ENCODE data around the gene KIF1C. TPM values are rescaled to one million over a fixed set of nuclear protein-coding genes. Genes with fewer than 3 reads are reported as not detected.
"Not testable (repeated sequence)": the region's sequence is repeated elsewhere in the genome, so short reads cannot be mapped to it uniquely, and the experiment has no call there.

KIF1C gene
- polyA plus RNA-seq, 3 donors = 89.4 to 99.7 (median 90.9) TPM

DNA sequence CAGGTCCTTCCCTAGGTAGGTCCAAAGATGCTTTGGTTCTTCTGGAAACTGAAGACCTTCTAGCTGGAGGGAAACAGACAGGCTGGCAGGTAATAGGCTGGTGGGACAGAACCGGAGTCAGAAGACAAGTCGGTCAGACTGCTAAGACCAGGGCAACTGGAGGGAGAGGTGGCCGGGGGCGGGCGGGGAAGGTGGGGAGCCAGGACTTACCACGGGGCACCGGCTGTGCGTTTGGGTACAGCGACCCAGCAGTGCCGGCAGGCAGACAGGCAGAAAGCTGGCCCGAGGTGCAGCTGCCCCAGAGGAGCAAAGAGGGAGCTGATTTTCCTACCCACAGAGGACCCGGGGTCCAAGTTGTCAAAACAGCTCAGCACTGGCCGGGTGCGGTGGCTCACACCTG is 36.9 kb downstream of the KIF1C start:
- no peak for DNase-seq

DNA sequence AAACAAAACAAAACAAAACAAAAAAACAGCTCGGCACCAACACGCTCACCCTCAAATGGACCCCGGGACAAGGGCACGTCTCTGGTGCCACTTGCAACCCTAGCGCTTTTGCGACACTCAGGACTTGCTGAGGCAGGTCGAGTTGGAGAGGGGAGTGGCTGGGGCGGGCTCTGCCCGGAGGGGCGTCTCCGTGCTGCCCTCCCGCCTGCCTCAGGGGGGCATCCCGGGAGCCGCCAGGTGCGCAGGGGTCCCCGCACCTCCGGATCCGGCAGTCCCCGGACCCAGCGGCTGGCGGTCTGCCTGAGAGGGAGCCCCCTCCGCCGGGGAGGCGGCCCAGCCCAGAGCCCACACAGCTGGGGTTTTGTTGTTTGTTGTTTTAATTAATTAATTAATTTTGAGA is 37.6 kb downstream of the KIF1C start, which contains the start of gene SLC52A1:
SLC52A1 (minus strand) TSS at position 112 of the 400 bp plus-strand sequence. CDS start 820 bp downstream, outside the sequence.
- no peak for DNase-seq

DNA sequence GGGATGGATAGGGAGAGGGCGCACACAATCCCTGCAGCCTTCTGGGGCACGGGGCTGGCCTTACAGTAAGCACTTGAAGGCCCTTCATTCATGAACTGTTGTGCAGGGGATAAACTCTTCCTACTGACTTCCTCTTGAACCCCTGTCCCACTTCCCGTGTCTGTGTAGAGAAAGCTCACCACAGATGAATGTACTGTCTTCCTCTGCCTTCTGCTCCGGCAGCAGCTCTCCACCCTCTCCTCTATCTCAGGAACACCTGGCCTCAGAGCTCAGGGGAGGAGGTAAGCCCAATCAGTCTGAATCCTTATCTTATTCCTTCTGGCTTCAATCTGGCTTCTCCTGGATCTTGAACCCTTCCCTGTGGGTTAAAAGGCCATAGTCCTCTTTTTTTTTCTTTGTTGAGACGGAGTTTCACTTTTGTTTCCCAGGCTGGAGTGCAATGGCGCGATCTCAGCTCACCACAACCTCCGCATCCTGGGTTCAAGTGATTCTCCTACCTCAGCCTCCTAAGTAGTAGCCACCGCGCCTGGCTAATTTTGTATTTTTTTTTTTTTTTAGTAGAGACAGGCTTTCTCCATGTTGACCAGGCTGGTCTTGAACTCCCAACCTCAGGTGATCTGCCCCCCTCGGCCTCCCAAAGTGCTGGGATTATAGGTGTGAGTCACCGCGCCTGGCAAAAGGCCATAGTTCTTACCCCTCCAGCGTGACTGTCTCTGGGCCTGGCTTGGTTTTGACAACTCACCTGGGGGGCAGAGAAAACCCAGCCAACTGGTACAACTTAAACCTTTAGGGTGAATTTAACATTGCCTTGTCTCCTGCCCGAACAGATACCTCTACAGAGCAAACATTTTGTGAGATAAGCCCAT is 44.6 kb downstream of the KIF1C start:
- DNase-seq = no peak

DNA sequence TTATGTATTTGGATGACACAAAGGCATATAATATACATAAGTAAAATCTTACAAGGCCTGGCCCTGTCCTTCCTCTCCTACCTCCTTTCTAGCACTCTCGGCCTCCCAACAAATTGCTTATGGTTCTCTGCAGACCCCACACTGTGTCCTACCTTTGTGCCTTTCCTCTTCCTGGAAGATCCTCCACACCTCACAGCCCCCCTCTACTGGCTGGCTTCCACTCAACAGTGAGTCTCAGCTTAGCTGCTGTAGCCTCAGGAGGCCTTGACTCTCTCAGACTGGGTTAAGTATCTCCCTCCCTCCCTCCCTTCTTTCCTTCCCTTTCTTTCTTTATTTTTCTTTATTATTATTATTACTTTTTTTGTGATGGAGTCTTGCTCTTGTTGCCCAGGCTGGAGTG is 45.8 kb downstream of the KIF1C start:
- no peak for DNase-seq

DNA sequence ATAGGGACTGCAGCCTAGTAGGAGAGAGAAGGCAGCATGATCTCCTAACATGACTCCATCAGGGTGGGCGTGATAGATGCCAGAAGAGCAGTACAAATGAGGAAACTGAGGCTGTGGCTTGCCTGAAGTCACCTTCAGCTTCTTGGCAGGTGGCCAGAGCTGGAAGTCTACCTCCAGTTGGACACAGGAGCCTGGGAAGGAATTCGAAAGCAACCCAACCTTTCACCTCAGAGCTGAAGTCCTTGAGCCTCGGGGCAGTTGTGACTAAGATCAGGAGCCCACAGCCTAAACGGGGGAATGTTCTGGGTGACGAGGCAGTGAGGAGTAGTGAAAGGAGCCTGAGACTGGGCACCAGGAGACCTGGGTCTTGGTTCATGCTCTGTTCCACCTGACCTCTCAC is 46.9 kb downstream of the KIF1C start:
- DNase-seq = no peak

DNA sequence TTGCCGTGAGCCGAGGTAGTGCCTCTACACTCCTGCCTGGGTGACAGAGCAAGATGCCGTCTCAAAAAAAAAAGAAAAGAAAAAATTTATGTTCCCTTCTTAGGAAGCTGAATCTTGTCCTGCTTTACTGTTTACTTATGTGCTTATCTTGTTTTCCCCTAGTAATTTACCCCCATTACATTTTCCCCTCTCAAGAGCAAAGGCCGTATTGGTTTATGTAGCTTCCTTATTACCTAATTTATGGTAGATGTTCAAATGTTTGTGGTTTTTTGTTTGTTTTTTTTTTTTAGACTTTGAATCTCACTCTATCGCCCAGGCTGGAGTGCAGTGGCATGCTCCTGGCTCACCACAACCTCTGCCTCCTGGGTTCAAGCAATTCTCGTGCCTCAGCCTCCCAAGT is 47.7 kb downstream of the KIF1C start:
- no peak for DNase-seq

DNA sequence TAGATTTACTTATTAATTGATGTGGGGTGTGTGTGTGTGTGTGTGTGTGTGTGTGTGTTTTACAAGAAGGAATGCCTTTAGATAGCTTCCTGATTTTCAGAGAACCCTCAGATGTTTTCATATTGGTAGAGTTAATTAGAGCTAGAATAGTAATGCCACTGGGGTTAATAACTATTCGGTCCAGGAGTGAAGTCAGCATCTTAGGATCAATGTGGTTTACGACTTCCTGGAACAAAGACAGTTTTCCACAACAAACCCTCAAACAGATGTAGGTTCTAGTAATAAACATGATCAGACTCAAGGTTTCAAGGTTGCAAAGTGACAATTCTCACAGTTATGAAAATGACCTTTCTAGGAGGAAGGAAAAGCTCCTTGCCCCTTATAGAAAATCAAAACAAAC is 49.7 kb downstream of the KIF1C start:
- DNase-seq = no peak

DNA sequence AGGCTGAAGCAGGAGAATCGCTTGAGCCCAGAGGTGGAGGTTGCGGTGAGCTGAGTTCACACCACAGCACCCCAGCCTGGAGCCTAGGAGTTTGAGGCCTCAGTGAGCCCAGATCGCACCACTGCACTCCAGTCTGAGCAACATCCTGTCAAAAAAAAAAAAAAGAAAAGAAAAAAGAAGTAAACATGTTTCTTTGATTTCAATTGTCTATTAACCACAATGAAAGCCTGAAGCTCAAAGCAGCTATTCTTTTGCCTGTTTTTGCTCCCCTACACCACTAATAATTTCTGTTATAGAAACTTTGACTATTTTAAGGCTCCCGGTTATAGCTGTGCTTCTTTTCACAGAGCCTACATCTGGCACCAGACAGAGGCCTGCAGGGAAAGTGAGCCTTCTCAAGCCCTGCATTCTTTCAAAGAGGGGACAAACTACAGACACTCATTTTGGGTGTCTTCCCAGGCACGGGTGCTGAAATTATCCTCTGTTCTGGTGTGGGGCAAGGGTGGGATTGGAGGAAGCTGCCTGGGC is 51.6 kb downstream of the KIF1C start:
- no peak for DNase-seq

DNA sequence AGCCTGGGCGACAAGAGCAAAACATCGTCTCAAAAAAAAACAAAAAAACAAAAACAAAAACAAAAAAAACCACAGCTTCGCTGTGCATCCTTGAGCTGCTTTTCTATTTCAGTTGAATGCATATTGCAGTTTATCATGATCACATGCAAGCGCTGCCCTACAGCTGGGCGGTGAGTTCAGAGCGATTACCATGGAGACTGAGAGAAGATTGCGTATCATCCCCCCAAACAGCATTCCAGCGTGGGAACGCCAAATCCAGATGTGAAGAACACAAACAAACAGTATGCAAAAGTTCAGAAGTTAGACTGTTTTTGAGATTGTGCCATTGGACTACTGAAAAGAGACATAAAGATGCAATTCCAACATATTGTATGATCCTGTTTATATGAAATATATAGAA is 52.5 kb downstream of the KIF1C start:
- DNase-seq = peak; percentile 35

DNA sequence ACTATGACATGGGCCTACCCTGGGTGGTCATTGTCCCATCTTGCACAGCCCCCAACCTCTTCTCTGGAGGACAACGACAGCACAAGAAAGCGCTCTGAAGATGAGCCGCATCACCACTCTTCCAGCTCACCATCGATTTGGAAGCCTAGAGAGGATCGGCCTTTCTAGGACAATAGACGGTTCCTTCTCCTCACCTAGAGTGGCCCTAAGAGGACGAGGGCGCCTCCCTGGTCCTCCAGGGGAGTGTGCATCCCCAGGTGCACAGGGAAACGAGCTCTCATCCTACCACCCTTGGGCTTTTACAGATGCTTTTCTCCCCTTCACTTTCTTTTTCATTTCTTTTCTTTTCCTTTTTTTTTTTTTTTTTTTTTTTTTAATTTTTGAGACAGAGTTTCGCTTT is 57.8 kb downstream of the KIF1C start:
- no peak for DNase-seq

DNA sequence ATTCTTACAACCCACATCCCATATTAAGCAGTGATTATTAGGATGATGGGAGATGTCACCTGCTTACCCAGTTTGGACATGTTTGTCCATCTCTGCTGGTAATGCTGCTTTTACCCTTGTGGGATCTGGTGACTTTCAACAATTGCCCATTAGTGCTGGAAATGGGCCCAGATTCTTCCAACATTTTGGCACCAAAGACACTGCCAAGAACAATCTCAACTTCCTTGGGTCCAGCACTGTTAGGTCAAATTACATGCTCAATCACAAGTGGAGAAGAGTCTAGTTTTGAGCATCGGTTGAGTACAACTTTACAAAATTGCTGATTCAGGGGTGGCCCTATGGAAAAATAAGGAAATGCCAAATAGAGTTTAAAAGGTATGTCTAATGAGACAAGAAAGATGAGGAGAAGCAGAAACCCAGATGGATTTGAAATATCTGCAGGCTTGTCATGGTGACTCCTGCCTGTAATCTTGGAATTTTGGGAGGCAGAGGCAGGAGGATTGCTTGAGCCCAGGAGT is 67.5 kb downstream of the KIF1C start:
- DNase-seq = no peak

DNA sequence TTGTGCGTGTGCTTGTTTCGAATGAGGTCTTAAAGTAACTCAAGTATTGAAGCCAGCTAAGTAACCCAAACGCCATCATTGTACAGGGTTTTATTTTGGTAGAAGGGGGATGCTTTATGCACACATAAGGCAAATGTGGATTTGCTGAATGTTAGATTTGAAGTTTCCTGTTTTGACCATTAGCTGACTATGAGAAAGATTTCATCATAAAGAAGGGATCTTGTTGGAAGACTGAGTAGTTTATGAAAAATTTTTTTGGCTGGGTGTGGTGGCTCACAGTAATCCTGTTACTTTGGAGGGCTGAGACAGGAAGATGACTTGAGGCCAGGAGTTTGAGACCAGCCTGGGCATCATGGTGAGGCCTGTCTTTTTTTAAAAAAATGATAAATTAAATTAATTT is 70.5 kb downstream of the KIF1C start:
- DNase-seq = no peak

DNA sequence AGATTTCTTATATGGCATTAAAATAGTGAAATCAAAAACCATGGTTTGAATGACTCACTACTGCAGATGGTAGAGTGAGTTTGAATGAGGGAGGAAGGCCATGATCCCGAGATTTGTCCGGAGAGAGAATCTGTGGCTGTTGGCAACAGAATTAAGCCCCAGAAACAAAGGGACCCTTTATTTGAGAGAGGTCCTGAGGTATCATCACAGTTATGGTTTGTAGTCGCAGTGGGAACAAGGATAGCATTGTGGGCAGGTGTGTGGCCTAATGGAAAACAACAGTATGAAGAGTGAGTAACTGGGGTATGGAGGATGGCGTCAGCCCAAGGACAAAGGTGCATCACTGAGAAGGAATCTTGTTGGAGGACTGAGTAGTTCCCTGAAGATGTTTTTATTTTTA is 72.0 kb downstream of the KIF1C start:
- no peak for DNase-seq

DNA sequence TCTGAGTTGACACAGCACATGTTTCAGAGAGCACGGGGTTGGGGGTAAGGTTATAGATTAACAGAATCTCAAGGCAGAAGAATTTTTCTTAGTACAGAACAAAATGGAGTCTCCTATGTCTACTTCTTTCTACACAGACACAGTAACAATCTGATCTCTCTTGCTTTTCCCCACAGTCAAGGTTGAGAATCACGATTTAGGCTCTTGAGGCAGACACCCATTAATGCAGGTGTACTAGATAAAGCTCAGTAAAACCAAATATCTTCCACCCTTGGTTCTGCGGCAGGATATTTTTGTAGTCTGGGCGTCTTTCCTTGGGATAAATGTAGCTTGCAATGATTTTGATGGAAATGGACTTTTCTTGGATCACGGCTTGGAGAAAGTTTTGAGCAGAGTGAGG is 77.7 kb downstream of the KIF1C start:
- DNase-seq = not testable (repeated sequence)

DNA sequence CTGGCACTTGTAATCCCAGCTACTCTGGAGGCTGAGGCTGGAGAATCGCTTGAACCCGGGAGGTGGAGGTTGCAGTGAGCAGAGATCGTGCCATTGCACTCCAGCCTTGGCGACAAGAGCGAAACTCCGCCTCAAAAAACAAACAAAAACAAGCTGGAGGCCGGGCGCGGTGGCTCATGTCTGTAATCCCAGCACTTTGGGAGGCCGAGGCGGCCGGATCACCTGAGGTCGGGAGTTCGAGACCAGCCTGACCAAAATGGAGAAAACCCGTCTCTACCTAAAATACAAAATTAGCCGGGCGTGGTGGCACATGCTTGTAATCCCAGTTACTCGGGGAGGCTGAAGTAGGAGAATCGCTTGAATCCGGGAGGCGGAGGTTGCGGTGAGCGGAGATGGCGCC is 79.5 kb downstream of the KIF1C start:
- not testable (repeated sequence) for DNase-seq

DNA sequence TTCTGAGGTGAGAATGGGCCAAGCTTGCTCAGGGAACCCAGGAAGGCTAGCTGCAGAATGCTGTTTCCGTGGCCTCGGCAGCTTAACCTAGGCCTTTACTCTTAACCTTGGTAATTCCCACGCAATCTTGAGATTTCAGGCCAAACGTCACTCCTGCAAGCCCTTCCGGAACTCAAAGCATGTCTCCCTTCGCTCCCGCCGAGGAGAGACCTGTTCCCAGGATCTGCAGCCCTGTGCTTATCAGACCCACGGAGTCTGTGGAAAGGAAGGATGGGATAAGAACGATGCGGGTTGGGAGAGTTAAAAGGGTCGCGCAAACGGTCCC is 80.0 kb downstream of the KIF1C start:
- DNase-seq = no peak

Other genes with a start within 250 kb of the KIF1C start
- 1 to 10 TPM; 2.4 to 3.7 (median 2.5) TPM for gene TM4SF5, start 226.1 kb upstream of the KIF1C start, polyA plus RNA-seq (ENCODE audit: insufficient read length in 3 of 3)
- gene VMO1, start 211.6 kb upstream of the KIF1C start, polyA plus RNA-seq (ENCODE audit: insufficient read length in 3 of 3) = under 1 TPM; 0.39 to 0.74 (median 0.65) TPM
- 10 to 100 TPM; 10.7 to 14.5 (median 12.5) TPM for gene GLTPD2, start 209.0 kb upstream of the KIF1C start, polyA plus RNA-seq (ENCODE audit: insufficient read length in 3 of 3)
- gene PSMB6, start 201.8 kb upstream of the KIF1C start, polyA plus RNA-seq (ENCODE audit: insufficient read length in 3 of 3) = 100 to 1,000 TPM; 130 to 146 (median 145) TPM
- 10 to 100 TPM; 35.1 to 53.7 (median 45.2) TPM for gene PLD2, start 190.8 kb upstream of the KIF1C start, polyA plus RNA-seq (ENCODE audit: insufficient read length in 3 of 3)
- gene MINK1, start 164.6 kb upstream of the KIF1C start, polyA plus RNA-seq (ENCODE audit: insufficient read length in 3 of 3) = 10 to 100 TPM; 51.2 to 70.4 (median 69.7) TPM
- 1 to 10 TPM; 1.6 to 2.1 (median 1.8) TPM for gene C17orf107, start 98.4 kb upstream of the KIF1C start, polyA plus RNA-seq (ENCODE audit: insufficient read length in 3 of 3)
- 1 to 10 TPM; 1.1 to 2.7 (median 1.4) TPM for gene CHRNE, start 94.9 kb upstream of the KIF1C start, polyA plus RNA-seq (ENCODE audit: insufficient read length in 3 of 3)
- gene GP1BA, start 65.7 kb upstream of the KIF1C start, polyA plus RNA-seq (ENCODE audit: insufficient read length in 3 of 3) = 1 to 10 TPM; 2.1 to 2.7 (median 2.6) TPM
- gene SLC25A11, start 57.9 kb upstream of the KIF1C start, polyA plus RNA-seq (ENCODE audit: insufficient read length in 3 of 3) = 10 to 100 TPM; 77.1 to 93.9 (median 85.5) TPM
- gene RNF167, start 57.7 kb upstream of the KIF1C start, polyA plus RNA-seq (ENCODE audit: insufficient read length in 3 of 3) = 100 to 1,000 TPM; 129 to 146 (median 134) TPM
- 100 to 1,000 TPM; 401 to 502 (median 460) TPM for gene PFN1, start 49.4 kb upstream of the KIF1C start, polyA plus RNA-seq (ENCODE audit: insufficient read length in 3 of 3)
- 10 to 100 TPM; 26.2 to 30.9 (median 28.9) TPM for gene ENO3, start 46.8 kb upstream of the KIF1C start, polyA plus RNA-seq (ENCODE audit: insufficient read length in 3 of 3)
- 100 to 1,000 TPM in 1 of 3 donors, 10 to 100 TPM in 2; 99.6 to 111 (median 100.0) TPM for gene SPAG7, start 30.1 kb upstream of the KIF1C start, polyA plus RNA-seq (ENCODE audit: insufficient read length in 3 of 3)
- gene CAMTA2, start 10.3 kb upstream of the KIF1C start, polyA plus RNA-seq (ENCODE audit: insufficient read length in 3 of 3) = 10 to 100 TPM; 25.3 to 35.7 (median 34.8) TPM
- 1 to 10 TPM; 6.9 to 9.5 (median 9.3) TPM for gene INCA1, start 428 bp upstream of the KIF1C start, polyA plus RNA-seq (ENCODE audit: insufficient read length in 3 of 3)
- gene SLC52A1, start 37.5 kb downstream of the KIF1C start, polyA plus RNA-seq (ENCODE audit: insufficient read length in 3 of 3) = under 1 TPM; 0.24 to 0.42 (median 0.41) TPM
- 10 to 100 TPM; 13.7 to 16.9 (median 15.0) TPM for gene ZFP3, start 80.5 kb downstream of the KIF1C start, polyA plus RNA-seq (ENCODE audit: insufficient read length in 3 of 3)
- gene ZNF232, start 113.9 kb downstream of the KIF1C start, polyA plus RNA-seq (ENCODE audit: insufficient read length in 3 of 3) = 10 to 100 TPM; 21.8 to 50.0 (median 24.0) TPM
- gene USP6, start 118.1 kb downstream of the KIF1C start, polyA plus RNA-seq (ENCODE audit: insufficient read length in 3 of 3) = 10 to 100 TPM in 1 of 3 donors, 1 to 10 TPM in 2; 2.5 to 14.7 (median 5.1) TPM
- 10 to 100 TPM; 18.7 to 27.6 (median 26.2) TPM for gene ZNF594, start 193.9 kb downstream of the KIF1C start, polyA plus RNA-seq (ENCODE audit: insufficient read length in 3 of 3)
- gene SCIMP, start 236.9 kb downstream of the KIF1C start, polyA plus RNA-seq (ENCODE audit: insufficient read length in 3 of 3) = 1 to 10 TPM in 2 of 3 donors, under 1 TPM in 1; 0.91 to 2.2 (median 1.4) TPM

Measured in renal pelvis (tissue), 4 donors.